GM12873 (cell line): Measurements from ENCODE around the gene BCAS4.

ENCODE experiments used
- CTCF ChIP-seq: IDR thresholded peaks from 2 replicates; pipeline ENCODE4 v1.5.1; 2012; ENCODE audit warnings: low read depth, mild to moderate bottlenecking, moderate library complexity, low read length, control low read depth; ENCODE audit not compliant: insufficient read depth; ENCODE audit errors: missing control alignments

Gene BCAS4

GRCh38 chr20:50821994-50822393 lies 27.1 kb downstream of the BCAS4 start:
- TF ChIP-seq CTCF = no peak

DNA sequence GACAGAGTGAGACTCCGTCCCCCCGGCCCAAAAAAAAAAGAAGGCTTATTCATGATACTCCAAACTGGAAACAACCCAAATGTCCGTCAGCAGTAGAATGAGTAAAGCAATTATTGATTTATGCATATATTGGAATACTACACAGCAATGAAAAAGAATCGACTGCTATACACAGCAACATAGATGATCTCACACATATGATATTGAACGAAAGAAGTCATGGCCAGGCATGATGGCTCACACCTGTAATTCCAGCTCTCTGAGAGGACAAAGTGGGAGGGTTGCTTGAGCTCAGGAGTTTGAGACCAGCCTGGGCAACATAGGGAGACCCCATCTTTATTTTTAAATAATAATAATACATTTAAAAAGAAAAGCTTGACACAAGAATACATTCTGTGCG lies 28.5 kb downstream of the BCAS4 start:
- TF ChIP-seq CTCF = no peak

- TF ChIP-seq CTCF = no peak
Measured at GRCh38 chr20:50824137-50824536, 29.3 kb downstream of the BCAS4 start.

DNA sequence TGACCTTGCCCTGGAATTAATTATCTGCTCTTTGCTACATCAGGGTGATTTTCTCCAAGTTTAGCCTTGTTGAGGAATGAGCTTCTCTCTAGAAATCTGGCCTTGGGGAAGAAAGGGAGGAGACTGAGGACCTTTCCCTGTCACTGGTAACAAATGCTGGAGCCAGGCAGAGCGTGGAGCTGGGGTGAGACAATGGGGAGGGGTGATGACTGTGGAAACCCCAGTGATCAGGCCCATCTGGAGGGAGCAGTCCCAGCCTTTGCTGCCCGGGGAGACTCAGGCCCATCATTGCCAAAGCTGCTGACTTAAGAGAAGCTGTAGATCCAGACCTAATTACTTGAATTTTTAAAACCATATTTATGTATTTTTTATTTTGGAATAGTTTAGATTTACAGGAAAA lies 31.3 kb downstream of the BCAS4 start:
- no peak for TF ChIP-seq CTCF

DNA sequence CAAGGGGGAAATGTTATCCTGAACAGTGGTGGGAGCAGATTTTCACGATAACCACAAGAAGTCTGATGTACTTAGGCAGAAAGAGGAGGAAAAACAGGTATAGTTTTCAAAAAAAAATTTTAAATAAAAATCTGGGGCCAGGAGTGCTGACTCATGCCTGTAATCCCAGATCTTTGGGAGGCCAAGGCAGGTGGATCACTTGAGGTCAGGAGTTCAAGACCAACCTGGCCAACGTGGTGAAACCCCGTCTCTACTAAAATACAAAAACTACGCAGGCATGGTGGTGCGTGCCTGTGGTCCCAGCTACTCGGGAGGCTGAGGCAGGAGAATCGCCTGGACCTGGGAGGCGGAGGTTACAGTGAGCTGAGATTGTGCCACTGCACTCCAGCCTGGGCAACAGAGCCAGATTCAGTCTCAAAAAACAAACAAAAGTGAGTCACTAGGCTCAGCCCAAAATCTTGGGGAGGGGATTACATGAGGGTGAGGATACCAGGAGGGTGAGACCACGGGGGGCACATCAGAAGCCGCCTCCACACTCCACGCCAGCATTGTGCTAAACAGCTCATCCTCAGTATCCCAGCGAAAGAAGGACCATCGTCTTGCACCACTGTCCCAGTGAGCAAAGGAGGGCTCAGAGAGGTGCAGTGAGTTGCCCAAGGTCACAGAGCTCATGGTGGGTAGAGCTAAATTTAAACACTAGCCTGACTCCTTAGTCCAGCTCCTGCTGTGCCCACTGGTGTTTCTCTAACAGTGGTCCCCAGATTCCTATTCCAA lies 33.7 kb downstream of the BCAS4 start:
- TF ChIP-seq CTCF = no peak

DNA sequence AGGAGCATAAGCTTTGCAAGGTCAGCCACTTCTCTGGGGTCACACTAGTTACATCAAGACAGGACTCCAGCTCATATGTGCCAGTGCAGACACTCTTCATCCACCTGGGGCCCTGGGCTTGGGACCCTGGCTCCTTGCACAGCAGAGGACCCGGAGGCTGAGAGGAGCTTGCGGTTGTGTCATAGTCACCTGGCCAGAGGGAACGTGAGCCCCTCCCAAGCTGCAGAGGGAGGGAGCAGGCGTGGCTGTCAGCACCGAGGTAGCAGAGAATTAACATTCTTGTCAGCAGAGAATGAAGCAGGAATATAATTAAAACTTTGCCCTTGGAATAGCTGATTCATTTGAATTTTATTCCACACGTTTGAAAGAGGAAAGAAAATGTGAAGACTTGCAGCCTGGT lies 36.8 kb downstream of the BCAS4 start:
- TF ChIP-seq CTCF = no peak

GRCh38 chr20:50834599-50835005 lies 39.7 kb downstream of the BCAS4 start:
- no peak for TF ChIP-seq CTCF
